Astrocyte of the spinal cord (primary cell): ENCODE measurements around the gene CEP131.

Experiments used
- DNase-seq: peaks from one replicate; pipeline ENCODE4 v3.0.0; 2011; ENCODE audit warnings: low read depth, low spot score
- H3K4me3 ChIP-seq: 2 replicates; pipeline ENCODE4 v1.5.1; 2011; ENCODE audit warnings: low read depth, mild to moderate bottlenecking, low read length, moderate library complexity
- in situ Hi-C: cut with HindIII; loops from 2 replicates; pipeline ENCODE4 v1.10.0; 2017; ENCODE audit warnings: low sequenced_read_pairs
- TF ChIP-seq, protein P1 (sequence below): IDR thresholded peaks from 2 replicates; pipeline ENCODE4 v1.5.1; 2012; ENCODE audit warnings: low read depth, mild to moderate bottlenecking, low read length, inconsistent platforms

The CEP131 gene

DNA sequence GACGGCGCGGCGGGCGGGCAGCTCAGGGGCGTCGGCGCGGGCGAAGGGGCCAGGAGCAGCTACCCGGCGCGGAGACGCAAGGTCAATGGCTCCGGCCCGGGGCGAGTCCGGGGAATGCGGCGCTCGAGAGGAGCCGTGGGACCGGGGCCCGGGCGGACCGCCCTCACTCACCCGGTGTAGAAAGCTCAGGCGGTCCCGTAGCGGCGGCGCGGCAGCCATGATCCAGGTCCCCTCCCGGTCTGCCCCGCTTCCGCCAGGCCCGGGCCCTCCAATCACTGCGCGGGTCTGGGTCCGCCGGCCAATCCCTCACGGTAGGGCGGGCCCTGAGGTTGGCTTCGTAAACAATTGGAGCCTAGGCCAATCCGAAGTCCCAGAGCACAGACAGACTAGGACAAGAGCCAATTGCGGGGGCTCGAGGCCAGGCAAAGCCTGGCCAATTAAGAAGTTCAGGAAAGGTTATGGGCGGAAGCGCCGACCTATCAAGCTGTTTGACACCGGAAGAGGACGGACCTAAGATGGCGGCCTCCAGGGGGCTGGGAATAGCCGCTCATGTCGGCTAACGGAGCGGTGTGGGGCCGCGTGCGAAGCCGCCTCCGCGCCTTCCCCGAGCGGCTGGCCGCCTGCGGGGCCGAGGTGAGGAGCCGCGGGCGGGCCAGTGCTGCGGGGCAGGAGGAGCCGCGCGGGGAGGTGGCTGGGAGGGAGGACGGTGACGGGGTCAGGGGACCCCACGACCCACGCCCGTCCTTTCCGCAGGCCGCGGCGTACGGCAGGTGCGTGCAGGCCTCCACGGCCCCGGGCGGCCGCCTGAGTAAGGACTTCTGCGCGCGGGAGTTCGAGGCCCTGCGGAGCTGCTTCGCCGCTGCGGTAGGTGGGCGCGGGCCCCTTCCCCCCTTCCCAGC, 16.3 kb upstream of the CEP131 start, which contains the start of the genes NDUFAF8 and TEPSIN:
TSS of gene NDUFAF8 (plus strand) at position 504 of the 899 bp plus-strand sequence. CDS start at position 550, 46 bp downstream.
TSS of gene TEPSIN (minus strand) at position 241 of the 899 bp plus-strand sequence. CDS start at position 219, 22 bp downstream.
- peak within 1 kb of the TSS; percentile 80 for H3K4me3 ChIP-seq
- in situ Hi-C loops: no loop called here
- TF ChIP-seq, protein P1, sequence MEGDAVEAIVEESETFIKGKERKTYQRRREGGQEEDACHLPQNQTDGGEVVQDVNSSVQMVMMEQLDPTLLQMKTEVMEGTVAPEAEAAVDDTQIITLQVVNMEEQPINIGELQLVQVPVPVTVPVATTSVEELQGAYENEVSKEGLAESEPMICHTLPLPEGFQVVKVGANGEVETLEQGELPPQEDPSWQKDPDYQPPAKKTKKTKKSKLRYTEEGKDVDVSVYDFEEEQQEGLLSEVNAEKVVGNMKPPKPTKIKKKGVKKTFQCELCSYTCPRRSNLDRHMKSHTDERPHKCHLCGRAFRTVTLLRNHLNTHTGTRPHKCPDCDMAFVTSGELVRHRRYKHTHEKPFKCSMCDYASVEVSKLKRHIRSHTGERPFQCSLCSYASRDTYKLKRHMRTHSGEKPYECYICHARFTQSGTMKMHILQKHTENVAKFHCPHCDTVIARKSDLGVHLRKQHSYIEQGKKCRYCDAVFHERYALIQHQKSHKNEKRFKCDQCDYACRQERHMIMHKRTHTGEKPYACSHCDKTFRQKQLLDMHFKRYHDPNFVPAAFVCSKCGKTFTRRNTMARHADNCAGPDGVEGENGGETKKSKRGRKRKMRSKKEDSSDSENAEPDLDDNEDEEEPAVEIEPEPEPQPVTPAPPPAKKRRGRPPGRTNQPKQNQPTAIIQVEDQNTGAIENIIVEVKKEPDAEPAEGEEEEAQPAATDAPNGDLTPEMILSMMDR: no peak
- DNase-seq: peak; percentile 100

DNA sequence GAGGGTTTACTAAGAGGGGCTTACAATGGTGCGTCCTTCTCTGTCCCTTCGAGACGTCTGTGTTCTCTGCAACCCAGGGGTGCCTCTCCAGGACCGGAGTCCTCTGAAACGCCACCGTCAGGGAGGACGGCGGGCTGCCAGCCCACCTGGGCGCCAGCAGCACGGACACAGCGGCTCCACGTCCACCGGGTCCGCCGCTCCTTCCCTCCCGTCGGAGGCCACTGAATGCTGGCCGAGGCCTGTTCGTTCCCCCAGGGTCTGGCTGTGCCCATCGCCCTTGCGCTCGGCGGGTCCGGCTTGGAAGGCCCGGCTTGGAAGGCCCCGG, 15.7 kb upstream of the CEP131 start:
- peak overlapping the region; percentile 80 for H3K4me3 ChIP-seq
- TF ChIP-seq, protein P1: no peak
- in situ Hi-C loops: no loop called here
- DNase-seq: no peak

DNA sequence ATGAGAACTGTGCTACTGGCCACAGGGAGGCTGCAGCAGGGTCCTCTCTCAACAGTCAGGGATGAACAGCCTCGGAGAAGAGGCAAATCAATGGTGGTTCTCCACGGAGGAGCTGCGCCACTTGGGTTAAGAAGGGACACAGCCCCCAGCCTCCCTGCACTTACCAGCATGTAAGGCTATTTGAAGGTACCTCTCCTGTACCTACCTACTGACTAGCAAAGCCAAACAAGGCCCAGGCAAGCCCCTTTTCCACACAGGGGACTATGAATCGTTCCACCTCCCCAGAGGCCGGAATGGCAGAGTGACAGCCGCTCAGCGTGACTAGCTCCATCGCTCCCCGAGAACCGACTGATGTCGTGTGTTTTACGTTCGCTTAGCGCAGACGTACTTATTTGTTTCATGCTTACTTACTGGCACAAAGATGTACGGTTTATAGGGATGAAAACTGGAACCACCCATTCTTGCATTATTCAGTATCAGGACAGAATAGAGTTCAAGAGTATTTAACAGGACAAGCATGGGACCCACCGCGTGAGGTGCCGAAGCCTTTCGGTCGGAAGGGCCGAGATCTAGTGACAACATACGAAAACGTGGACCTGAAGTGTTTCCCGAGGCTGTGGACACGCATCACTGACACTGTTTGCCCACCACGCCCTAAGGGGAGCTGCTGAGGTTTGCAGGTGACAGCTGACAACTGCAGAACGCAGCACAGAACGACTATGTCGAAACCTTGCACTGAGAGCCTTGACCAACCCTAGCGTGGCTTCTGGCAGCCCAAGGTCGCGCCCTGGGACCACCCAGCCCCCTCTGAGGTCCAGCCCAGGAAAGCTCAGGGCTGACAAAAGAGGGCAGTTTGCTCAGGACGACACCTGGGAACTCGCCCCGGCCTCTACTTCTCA, 15.1 kb upstream of the CEP131 start:
- no peak for DNase-seq
- in situ Hi-C loops: no loop called here
- H3K4me3 ChIP-seq: peak overlapping the region; percentile 80
- TF ChIP-seq, protein P1: no peak

GRCh38 chr17:81236784-81237183, 14.0 kb upstream of the CEP131 start:
- in situ Hi-C loops: no loop called here
- TF ChIP-seq, protein P1: no peak
- no peak for DNase-seq
- no peak overlapping the region for H3K4me3 ChIP-seq

DNA sequence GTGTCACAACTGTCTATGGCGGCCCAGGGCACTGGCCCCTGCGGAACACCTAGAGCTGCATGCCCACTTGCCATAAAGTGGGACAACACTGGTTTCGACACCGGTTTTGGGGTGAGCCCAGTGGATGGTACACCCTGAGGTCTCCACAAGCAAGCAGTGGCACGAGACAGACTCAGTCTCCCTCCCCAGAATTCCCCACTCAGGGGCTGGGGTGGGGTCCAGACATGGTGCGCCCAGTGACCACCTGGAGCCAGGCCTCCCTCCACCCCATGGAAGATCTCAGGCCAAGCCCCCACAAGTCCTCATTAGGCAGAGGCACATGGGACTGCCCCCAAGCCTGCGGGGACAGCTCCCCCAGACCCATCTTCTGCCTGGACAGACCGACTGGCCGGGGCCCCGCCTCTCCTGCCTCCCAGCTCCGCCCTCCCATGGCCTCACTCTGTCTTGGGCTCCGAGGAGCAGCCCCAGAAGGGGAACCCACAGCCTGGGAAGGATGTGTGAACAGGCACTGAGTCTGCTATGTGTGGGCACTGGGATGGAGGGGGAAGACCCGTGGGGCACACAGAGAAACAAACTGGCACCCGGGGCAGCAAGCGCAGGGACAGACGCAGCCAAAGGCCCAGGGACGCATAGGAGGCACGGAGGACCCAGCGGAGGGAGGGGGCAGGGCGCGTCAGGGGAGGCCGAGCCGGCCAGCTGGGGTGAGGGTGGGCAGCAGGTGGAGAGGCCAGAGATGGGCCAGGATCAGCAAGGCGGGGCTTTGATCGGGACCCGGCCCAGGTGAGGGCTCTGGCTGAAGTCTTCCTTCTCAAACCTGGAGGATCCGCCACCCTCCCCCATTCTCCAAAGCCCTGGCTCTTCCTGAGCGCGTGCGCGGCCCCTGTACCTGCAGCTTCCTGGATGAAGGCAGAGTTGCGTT, 13.3 kb upstream of the CEP131 start:
- DNase-seq: no peak
- in situ Hi-C loops: no loop called here
- TF ChIP-seq, protein P1: no peak
- no peak overlapping the region for H3K4me3 ChIP-seq
